Activated T-cell treated with anti-CD3 and anti-CD28 coated beads for 48 hours (primary cell): ENCODE measurements around the gene SORCS3.

Experiments used
- DNase-seq: peaks from one replicate; pipeline ENCODE4 v3.0.0-alpha.2; 2020; ENCODE audit warnings: low read depth

SORCS3 gene

DNA sequence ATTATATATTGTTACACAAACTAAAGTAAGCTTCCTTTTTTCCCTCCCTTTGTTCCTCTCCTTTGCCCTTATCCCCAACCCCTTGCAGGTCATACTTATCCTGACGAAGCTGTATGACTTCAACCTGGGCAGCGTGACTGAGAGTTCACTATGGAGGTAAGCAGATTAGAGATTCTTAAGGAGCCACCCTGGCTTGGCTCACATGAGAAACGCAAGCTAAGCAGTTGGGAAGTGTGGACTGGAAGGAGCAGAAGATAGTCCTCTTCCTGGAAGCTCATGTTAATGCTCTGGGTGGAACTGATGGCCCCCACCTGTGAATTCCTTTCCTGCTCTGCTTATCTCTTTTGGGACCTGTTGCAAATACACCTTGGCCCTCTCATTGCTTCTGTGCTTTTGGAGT lies 201.6 kb downstream of the SORCS3 start:
- DNase-seq = no peak

DNA sequence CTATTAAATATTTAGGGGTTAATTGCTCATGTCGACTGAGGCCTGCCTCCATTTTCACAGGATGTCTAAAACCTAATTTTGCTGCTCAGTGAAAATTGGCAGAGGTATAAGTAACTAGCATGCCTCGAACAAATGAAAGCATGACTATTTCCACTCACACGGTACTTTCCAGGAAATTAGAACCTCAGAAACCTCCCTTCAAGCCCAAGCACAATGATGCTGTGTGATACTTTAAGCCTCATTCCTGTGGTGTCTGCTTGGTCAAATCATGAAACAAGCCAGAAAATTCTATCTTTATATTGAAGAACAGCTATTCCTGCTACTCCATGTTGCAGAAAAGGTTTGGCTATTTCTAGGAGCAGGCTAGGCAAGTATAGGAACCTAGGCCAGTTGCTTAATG lies 203.0 kb downstream of the SORCS3 start:
- no peak for DNase-seq

DNA sequence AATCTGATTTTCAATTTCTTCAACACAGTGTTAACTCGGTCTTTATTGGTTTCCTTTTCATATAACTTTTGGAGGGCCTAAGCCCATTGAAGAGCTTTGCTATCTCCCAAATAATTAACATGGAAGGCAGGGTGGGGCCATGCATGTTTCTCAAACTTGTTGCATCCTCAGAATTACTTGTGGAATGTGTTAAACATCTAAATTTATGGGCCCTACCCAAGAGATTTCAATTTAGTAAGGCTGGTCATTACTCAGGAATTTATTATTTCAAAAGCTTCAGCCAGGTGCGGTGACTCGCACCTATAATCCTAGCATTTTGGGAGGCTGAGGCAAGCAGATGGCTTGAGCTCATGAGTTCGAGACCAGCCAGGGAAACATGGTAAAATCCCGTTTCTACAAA lies 208.9 kb downstream of the SORCS3 start:
- no peak for DNase-seq

DNA sequence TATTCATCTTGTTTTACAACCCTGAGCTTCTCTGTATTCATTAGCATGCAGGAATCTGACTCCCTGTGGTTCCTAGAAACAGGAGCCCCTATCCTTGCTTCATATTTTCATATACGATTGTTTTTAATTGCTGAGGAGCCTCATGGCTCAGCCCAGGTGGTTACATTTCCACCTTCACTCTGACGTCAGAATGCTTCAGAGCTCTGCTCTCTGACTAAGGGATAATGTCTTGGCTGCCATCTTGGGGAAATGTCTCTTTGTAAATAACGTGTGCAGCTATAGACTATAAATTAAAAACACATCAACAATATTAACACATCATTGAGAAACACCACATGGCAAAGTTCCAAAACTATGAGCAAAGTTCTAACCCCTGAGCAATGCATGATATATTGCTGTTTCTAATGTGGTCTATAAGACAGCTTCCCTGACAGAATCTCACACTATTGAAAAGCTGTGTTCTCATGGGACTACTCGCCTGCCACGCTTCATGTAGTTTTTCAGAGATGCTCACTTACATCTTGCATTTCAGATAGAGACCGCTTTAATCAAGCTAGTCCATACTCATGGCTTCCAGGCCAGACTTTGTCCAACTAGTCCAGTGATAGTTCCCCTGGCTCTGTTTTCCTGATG lies 227.0 kb downstream of the SORCS3 start:
- no peak for DNase-seq

DNA sequence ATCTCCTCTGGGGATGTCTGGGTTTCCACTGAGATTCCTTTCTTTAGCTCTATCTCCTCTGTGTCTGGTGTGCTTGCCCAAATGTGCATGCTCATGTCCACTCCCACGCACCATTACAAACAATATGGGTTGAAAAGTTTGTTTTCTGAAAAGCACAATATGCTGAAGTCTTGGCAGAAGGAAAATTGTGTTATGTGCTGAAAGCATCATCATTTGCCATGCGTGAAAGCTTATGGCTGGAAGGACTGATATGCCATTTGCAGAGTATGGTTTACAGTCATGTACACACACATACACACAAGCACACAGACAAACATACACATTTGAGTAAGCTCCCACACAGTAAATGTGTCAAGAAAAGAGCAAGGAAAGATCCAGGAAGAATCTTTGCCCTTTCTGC lies 231.6 kb downstream of the SORCS3 start:
- DNase-seq = no peak

DNA sequence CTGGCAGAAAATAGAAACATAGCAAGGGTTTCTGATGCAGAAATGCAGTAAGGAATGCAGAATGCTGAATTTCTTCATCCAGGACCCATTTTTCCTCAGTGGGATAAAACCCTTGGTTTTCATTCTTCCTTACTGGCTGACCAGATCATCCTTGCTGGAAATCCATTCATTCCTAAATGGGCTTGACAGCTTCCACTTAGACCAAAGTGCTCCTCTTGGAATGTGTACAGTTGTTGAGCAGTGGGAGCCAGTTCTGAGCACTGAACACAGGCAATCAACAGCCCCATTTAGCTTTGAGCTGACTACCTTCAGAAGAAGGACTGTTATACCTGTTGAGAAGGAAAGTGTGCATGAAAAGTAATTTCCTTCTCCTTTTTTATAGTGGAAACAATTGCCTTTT lies 232.1 kb downstream of the SORCS3 start:
- DNase-seq = no peak

DNA sequence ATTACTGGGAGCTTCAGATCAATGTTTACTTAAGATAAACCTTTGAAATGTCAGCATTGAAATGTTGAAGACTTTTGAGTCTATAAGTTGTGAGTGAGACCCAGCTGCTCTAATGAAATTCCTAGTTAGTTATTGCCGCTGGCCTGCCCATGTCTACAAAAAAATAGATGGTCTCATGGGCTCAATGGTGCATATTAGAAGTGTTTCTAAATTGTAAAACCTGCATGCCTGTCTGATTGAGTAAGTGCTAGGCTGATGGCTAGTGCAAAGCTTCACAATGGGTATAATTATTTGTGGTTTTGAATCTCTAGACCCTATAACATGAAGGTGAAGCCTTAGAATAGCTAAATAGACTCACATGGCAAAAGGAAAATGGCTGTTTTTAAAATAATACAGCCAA lies 234.5 kb downstream of the SORCS3 start:
- no peak for DNase-seq

DNA sequence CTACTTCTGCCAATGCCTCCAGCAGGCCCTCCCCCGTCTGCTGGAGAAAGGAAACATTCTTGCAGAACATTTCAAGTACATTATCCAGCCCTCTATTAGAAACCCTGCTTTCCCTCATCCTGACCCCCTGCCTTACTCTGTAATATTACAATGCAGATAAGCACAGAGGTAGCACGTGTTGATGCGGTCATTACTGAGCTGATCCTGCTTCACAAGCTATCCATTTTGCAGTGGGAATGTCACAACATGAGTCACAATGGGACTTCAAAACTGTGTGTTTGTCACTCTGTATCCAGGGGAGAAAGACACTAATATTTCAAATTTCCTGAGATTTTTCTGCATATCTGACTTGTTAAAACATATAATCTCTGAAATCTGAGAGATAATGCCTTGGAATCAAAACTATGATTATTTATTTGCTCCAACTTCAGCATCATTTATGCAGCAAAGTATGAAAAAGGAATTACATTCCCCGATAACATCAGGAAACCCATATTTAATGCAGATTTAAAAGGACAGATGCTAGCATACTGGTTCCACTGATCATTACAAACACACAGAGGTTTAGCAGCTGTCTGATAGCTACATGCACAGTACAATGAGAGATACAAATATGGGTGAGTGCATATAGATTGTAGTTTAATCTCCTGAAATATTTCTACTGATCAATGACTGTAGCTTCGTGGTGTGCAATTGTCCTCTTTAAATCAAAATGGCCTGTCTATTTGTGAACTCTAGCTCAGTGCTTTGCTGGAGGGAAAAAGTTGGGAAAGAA lies 239.7 kb downstream of the SORCS3 start:
- DNase-seq = no peak

DNA sequence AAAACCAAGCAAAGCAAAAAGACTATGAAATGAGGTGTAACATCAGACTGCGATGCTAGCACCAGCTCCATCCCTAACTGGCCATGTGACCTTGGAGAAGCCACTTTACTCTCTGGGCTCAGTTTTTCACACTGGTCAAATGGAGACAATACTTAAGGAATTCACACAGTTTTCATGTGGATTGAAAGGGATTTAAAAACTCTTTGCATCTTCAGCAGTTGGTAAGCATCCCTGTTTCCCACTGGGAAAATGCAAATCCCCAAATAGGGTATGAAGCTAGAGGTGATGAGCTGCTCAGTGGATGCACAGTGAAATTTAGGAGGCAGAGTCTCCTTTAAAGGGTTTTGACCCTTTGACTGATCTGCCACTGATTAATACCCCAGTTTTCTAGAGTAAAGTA lies 240.7 kb downstream of the SORCS3 start:
- no peak for DNase-seq

DNA sequence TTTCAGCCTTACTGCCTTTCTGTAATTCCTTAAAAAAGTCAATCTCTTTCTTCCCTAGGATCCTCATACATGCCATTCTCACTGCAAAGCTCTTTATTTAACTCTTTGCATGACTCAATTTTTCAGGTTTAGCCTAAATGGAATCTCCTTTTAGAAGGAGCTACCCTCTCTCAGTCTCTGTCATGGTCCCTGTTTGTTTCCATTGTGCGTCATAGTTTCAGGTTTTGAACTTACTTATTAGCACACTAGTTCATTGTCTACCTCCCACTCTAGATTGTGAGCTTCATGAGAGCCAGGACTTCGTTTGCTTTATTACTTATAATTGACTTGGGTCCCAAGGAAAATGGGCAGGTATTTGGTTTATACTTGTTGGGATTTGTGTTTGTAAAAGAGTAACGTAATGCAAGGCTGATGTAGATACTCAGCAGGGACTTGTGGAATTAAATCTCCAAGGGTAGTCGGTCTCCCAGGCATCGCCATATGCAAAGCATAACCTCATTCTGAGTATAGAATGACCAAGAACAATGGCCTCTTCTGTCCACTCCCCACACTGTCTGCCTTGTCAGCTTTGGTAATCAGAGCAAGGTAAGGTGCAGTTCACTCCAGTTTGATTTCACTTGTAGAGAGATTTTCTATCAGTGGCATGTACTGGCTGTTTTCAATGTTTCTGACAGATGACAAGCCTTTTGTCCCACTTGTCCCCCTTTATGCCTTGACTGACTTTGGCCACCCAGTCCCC lies 252.0 kb downstream of the SORCS3 start:
- no peak for DNase-seq

DNA sequence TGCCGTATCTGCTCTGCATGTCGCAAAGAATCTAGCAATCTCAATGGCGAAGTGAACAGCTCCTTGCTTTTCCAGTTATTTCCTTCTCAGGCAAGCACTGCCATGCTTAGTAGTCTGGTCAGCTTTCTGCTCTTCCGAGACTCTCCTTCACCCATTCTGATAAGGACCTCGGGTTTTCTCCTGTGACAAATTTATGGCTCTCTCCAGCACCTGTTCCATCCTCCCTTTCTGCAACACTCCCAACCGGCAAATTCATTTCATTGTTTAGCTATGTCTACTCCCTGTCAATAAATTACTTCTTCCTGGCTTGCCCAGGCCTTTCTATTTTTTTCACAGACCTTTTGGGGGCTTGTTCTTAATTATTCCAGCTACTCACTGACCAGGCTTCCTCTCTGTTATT lies 252.6 kb downstream of the SORCS3 start:
- no peak for DNase-seq

DNA sequence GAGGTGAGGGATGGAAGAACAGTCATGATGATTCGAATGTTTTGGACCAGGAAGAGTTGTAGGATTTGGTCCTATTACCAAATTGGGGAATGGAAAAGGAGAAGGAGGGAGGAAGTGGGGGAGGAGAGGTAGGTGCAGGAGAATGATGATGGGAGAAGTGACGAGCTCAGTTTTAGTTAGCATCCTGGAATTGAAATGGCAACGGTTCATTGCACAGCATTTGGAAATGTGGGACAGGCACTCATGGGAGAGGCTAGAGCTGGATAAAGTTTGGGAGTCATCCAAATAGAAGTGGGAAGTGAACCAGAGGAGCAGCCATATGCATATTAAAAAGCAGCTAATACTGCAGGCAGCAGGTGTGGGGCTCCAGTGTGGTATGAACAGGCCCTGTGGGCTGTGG lies 253.6 kb downstream of the SORCS3 start:
- DNase-seq = no peak

DNA sequence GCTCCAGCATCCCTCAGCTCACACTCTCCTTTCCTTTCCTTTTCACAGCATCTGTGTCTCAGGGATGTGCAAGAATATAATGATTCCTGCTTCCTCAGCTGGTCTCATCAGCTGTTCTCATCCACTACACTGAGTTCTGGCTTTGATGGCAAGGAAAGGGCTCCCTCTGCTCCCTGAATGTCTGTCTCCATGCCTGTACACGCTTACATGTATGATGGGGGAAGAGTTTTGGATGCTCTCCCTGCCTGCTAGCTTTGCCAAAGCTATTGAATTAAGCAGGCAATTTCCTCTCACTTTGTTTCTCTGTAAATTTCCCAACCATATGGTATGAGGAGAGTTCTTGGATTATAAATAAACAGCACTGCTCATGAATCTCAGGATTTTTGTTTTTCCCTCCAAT lies 254.5 kb downstream of the SORCS3 start:
- no peak for DNase-seq

DNA sequence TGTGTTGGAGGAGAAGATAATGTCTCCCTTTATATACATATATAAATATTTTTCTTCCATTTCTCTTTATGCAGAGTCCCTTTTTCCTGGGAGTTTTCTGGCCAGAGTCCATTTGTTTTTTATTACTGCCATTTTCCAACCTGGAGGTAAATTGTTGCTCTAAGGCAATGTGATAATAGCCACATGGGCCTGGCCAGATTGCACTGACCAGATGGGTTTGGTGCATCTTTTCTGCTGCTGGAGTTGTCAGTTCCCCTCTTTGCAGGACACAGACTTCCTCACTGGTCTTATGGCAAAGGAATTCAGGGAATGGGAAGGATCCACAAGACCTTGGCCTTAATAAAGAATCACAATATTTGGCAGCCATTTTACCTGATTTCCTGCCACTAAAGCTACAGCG lies 254.9 kb downstream of the SORCS3 start:
- no peak for DNase-seq

DNA sequence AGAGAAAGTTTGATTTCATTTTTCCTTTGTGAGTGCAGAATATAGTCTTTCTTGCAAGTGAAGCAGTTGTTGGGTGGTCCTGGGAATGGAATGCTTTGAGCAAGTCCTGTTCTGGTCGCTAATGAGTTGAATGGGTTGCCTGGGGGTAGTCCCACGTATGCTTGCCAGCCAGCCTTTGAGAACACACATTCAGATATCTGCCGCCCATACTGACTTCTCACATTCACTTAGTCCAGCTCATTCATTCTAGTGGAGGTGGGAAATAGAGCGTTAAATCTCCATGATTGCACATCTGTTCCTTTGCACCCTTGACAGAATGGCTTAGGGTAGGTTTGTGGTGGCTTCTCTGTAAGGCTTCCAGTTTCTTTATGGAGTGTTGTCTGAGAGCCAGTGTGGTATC lies 256.6 kb downstream of the SORCS3 start:
- no peak for DNase-seq

DNA sequence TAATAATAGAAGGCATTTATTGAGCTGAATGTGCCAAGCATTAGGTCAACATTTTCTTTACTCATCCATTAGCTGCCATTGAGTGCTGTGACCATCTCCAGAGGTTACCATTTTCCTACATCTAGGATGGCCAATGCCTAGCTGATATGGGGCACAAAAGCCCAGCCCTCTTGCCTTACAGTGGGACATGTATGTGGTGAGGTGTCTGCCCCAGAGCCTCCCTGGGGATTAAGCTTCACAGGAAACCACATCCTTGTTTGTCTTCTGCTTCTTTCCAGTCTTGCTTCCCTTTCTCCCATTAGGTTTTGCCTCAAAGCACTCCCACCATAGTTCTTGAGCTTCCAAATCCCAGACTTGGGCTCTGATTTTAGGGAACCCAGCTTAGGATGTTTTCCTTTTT lies 258.7 kb downstream of the SORCS3 start:
- DNase-seq = no peak

DNA sequence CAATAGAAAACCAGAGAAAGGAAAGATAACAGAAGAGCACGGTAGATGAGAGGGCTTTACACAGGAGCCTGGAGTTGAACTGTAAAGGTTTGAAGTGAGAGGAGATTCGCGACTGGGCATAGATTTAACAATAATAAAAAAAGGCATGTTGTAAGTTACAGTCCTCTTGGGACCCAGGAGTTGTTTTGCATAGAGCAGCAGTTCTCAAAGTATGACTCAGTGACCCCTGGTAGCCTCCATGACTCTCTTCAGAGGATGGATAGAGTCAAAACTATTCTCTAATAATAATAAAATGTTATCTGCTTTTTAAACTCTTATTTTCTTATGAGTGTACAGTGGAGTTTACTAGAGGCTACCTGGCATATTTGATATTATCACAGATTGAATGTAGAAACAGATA lies 262.3 kb downstream of the SORCS3 start:
- no peak for DNase-seq

DNA sequence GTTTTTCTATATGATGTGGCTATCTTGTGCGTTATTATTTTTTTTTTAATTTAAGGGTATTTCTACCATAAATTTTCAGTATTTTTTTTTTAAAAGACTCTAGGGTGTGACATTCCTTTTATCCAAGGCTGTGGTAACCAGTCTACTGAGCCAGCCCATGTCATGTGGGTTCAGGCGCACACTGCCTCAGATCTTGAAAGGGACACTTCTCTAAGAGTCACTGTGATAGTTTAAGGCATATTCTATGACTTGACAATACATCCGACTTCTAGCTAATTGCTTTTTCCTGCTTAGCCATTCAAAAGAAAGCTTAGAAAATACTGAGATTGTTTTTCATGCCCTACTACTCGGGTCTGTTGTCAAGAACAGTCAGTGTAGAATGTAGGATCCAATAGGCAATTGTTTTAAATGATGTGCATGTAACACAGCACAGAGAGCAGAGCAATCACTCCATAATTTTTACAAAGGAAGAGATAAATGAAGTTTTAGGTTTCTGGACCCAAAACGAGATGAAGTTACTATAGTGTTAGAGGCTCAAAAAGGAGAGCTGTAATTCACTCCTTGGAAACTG lies 263.7 kb downstream of the SORCS3 start:
- no peak for DNase-seq

DNA sequence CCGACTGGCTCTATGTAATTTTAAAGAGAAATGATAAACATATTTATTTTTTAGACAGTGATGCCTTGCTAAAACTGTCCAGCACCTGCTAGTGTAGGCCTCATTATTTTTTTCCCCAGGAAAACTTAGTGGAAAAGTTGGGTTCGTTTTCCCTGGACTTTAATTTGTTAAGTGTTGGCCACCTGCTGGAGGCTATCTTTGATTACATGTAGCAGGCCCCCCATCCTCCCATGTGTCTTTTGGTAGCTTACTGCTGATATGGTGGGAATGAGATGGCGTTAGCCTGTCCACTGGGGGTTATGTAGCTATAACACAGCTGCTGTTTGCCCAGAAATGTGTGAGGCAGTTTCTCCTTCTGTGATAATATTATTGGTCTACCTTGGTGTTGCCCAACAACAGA lies 265.0 kb downstream of the SORCS3 start:
- no peak for DNase-seq

DNA sequence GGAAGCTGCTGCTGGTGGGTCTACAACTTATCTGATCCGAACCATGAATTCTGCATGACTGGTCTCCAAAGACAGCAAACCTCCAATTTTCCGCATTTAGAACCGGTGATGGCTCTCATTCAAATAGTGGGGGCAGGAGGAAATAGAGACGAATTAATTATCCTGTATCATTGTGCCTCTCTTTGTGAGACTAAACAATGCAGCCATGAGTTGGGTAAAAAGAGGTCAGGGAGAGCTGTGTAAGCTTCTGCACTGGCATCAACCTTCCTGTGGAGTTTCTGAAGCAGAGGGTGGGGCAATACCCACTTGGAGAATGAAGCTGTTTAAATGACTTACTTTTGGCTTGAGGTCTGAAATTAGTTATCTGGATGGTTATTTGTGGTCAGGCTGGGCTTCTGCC lies 266.4 kb downstream of the SORCS3 start:
- no peak for DNase-seq

DNA sequence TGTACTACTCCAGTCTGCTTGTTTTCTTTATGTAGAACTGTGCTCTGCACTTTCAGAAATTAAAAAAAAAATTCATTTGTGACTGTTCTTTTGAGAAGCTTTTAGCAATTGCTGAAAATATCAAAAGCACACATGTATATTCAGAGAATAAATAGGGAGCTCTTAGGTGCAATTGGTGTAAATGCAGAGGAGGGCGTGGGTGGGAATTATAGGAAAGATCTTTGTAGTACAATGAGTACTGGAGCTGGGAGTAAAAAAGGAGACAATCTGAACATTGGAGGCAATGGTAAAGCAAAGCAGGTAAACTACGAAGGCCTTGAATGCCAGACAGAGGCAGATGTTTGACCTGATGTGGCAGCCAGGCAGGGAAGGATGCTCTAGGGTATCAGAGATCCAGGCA lies 267.5 kb downstream of the SORCS3 start:
- DNase-seq = no peak

DNA sequence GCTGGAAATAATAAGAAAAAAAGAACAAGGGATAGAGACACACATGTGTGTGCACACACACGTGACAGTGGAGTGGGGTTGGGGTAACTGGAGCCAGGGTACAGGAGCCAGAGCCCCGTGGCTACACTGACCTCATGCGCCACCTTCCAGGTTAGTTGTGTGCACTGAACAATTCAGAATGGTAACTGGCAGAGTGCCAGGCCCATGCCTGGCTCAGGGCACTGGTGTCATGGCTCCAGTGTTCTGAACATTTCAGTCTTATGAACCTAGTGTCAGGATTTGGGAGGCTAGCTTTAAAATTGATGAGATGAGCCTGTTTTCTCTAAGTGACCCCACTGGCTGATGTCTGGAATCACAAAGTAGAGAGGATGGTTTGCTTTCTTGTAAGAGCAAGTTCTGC lies 269.6 kb downstream of the SORCS3 start:
- DNase-seq = no peak

DNA sequence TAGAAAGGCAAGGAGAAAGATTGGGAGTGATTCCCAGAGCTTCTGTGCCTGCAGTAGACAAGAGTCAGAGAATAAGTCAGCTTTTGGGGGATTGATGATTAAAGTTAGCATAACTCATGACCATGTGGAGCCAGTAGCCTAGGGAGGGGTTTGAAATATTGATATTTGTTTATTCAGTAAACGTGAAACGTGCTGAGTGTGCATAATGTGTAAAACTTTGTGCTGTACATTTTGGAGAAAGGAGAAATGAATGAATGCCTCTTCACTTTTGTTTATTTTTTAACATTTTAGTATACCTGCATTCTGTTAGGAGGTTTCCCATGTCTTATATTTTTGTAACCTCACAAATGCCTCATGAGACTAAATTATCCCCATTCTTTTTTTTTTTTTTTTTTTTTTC lies 272.3 kb downstream of the SORCS3 start:
- no peak for DNase-seq
